Measurements from ENCODE around the gene SPRY4.
"Not testable (repeated sequence)": the region's sequence is repeated elsewhere in the genome, so short reads cannot be mapped to it uniquely, and the experiment has no call there.

SPRY4 gene

GRCh38 chr5:142356716-142357468 lies 32.1 kb upstream of the SPRY4 start:
- TF ChIP-seq JUND (IDR thresholded peaks at IDR 0.05; ENCODE audit: low read depth) = no peak
- DNase-seq (ENCODE audit: low read depth in 1 of 2, low spot score in 1 of 2) = peak; percentile 72 to 75
- in situ Hi-C loops (cut with HindIII; ENCODE audit: low pct_unique_long_range_greater_than_20kb, low sequenced_read_pairs) = no loop called here

GRCh38 chr5:142356349-142356715 lies 31.5 kb upstream of the SPRY4 start:
- no peak for DNase-seq (ENCODE audit: low read depth in 1 of 2, low spot score in 1 of 2)
- TF ChIP-seq JUND (IDR thresholded peaks at IDR 0.05; ENCODE audit: low read depth) = no peak
- in situ Hi-C loops (cut with HindIII; ENCODE audit: low pct_unique_long_range_greater_than_20kb, low sequenced_read_pairs) = no loop called here

- no peak for TF ChIP-seq JUND (IDR thresholded peaks at IDR 0.05; ENCODE audit: low read depth)
- no peak for DNase-seq (ENCODE audit: low read depth in 1 of 2, low spot score in 1 of 2)
- in situ Hi-C loops (cut with HindIII; ENCODE audit: low pct_unique_long_range_greater_than_20kb, low sequenced_read_pairs) = no loop called here
Measured at GRCh38 chr5:142353071-142353472, 28.3 kb upstream of the SPRY4 start.

- no peak for TF ChIP-seq JUND (IDR thresholded peaks at IDR 0.05; ENCODE audit: low read depth)
- in situ Hi-C loops (cut with HindIII; ENCODE audit: low pct_unique_long_range_greater_than_20kb, low sequenced_read_pairs) = no loop called here
- DNase-seq (ENCODE audit: low read depth in 1 of 2, low spot score in 1 of 2) = no peak
Measured at GRCh38 chr5:142350021-142350420, 25.2 kb upstream of the SPRY4 start.

GRCh38 chr5:142346706-142347105 lies 21.9 kb upstream of the SPRY4 start:
- DNase-seq (ENCODE audit: low read depth in 1 of 2, low spot score in 1 of 2) = no peak
- TF ChIP-seq JUND (IDR thresholded peaks at IDR 0.05; ENCODE audit: low read depth) = no peak
- in situ Hi-C loops (cut with HindIII; ENCODE audit: low pct_unique_long_range_greater_than_20kb, low sequenced_read_pairs) = no loop called here

GRCh38 chr5:142344915-142345314 lies 20.1 kb upstream of the SPRY4 start:
- in situ Hi-C loops (cut with HindIII; ENCODE audit: low pct_unique_long_range_greater_than_20kb, low sequenced_read_pairs); DNase-seq (ENCODE audit: low read depth in 1 of 2, low spot score in 1 of 2): not testable (repeated sequence)

GRCh38 chr5:142343531-142343930 lies 18.7 kb upstream of the SPRY4 start:
- no peak for TF ChIP-seq JUND (IDR thresholded peaks at IDR 0.05; ENCODE audit: low read depth)
- in situ Hi-C loops (cut with HindIII; ENCODE audit: low pct_unique_long_range_greater_than_20kb, low sequenced_read_pairs) = no loop called here
- no peak for DNase-seq (ENCODE audit: low read depth in 1 of 2, low spot score in 1 of 2)

- no peak for TF ChIP-seq JUND (IDR thresholded peaks at IDR 0.05; ENCODE audit: low read depth)
- in situ Hi-C loops (cut with HindIII; ENCODE audit: low pct_unique_long_range_greater_than_20kb, low sequenced_read_pairs) = no loop called here
- DNase-seq (ENCODE audit: low read depth in 1 of 2, low spot score in 1 of 2) = no peak
Measured at GRCh38 chr5:142342128-142342981, 17.5 kb upstream of the SPRY4 start.

- TF ChIP-seq JUND (IDR thresholded peaks at IDR 0.05; ENCODE audit: low read depth) = no peak
- DNase-seq (ENCODE audit: low read depth in 1 of 2, low spot score in 1 of 2) = no peak
- in situ Hi-C loops (cut with HindIII; ENCODE audit: low pct_unique_long_range_greater_than_20kb, low sequenced_read_pairs) = no loop called here
Measured at GRCh38 chr5:142339781-142340180, 15.0 kb upstream of the SPRY4 start.

GRCh38 chr5:142334538-142334937 lies 9.7 kb upstream of the SPRY4 start:
- DNase-seq (ENCODE audit: low read depth in 1 of 2, low spot score in 1 of 2) = no peak
- no peak for TF ChIP-seq JUND (IDR thresholded peaks at IDR 0.05; ENCODE audit: low read depth)
- in situ Hi-C loops (cut with HindIII; ENCODE audit: low pct_unique_long_range_greater_than_20kb, low sequenced_read_pairs) = no loop called here

GRCh38 chr5:142333749-142334148 lies 8.9 kb upstream of the SPRY4 start:
- DNase-seq (ENCODE audit: low read depth in 1 of 2, low spot score in 1 of 2); in situ Hi-C loops (cut with HindIII; ENCODE audit: low pct_unique_long_range_greater_than_20kb, low sequenced_read_pairs): not testable (repeated sequence)

- in situ Hi-C loops (cut with HindIII; ENCODE audit: low pct_unique_long_range_greater_than_20kb, low sequenced_read_pairs) = no loop called here
- TF ChIP-seq JUND (IDR thresholded peaks at IDR 0.05; ENCODE audit: low read depth) = no peak
- DNase-seq (ENCODE audit: low read depth in 1 of 2, low spot score in 1 of 2) = no peak
Measured at GRCh38 chr5:142330444-142330843, 5.6 kb upstream of the SPRY4 start.

GRCh38 chr5:142330026-142330425 lies 5.2 kb upstream of the SPRY4 start:
- no peak for DNase-seq (ENCODE audit: low read depth in 1 of 2, low spot score in 1 of 2)
- in situ Hi-C loops (cut with HindIII; ENCODE audit: low pct_unique_long_range_greater_than_20kb, low sequenced_read_pairs) = no loop called here
- no peak for TF ChIP-seq JUND (IDR thresholded peaks at IDR 0.05; ENCODE audit: low read depth)

Measured in T47D (cell line).